Measurements from ENCODE around the gene IQCN.

The IQCN gene

GRCh38 chr19:18282021-18282787 lies 8.0 kb upstream of the IQCN start (continued):
- TF ChIP-seq ZNF560 (tag by site-specific recombination; IDR thresholded peaks at IDR 0.05; ENCODE audit: borderline replicate concordance) (no peak), ZFP41 (tag by site-specific recombination; IDR thresholded peaks at IDR 0.05; ENCODE audit: borderline replicate concordance) (no peak), KLF8 (tag by site-specific recombination; IDR thresholded peaks at IDR 0.05) (peak; percentile 21; the same call in 1 of the 2 replicates), ZNF169 (tag by site-specific recombination; IDR thresholded peaks at IDR 0.05) (no peak), ZNF354C (tag by site-specific recombination; IDR thresholded peaks at IDR 0.05; ENCODE audit: borderline replicate concordance, low read depth) (no peak), ZNF596 (tag by site-specific recombination; IDR thresholded peaks at IDR 0.05) (no peak), ZNF184 (tag by site-specific recombination; IDR thresholded peaks at IDR 0.05) (no peak), ZBTB20 (tag by site-specific recombination; IDR thresholded peaks at IDR 0.05) (peak; percentile 60), ZNF544 (tag by site-specific recombination; IDR thresholded peaks at IDR 0.05) (no peak), ZNF701 (tag by site-specific recombination; IDR thresholded peaks at IDR 0.05) (no peak), ZNF843 (tag by site-specific recombination; IDR thresholded peaks at IDR 0.05) (0 out of 2 replicates have a peak, but pooled peaks have one; percentile 21), KLF10 (tag by site-specific recombination; IDR thresholded peaks at IDR 0.05) (peak; percentile 97), GLIS2 (tag by site-specific recombination; IDR thresholded peaks at IDR 0.05) (peak; percentile 79), ZNF366 (tag by site-specific recombination; conservative IDR thresholded peaks at IDR 0.05) (peak; percentile 71; the same call in 1 of the 2 replicates), YY2 (tag by site-specific recombination; IDR thresholded peaks at IDR 0.05) (no peak), ZNF398 (tag by site-specific recombination; IDR thresholded peaks at IDR 0.05) (peak; percentile 92), ZSCAN23 (tag by site-specific recombination; IDR thresholded peaks at IDR 0.05) (peak; percentile 30; the same call in 1 of the 2 replicates), ZNF174 (tag by site-specific recombination; IDR thresholded peaks at IDR 0.05) (no peak), ZNF335 (tag by site-specific recombination; conservative IDR thresholded peaks at IDR 0.05) (peak; percentile 66), ZXDB (tag by site-specific recombination; IDR thresholded peaks at IDR 0.05) (peak; percentile 99), ZNF426 (tag by site-specific recombination; IDR thresholded peaks at IDR 0.05) (no peak), ELK4 (IDR thresholded peaks at IDR 0.05; ENCODE audit: borderline replicate concordance, low read depth, low read length) (no peak), ZNF692 (tag by site-specific recombination; IDR thresholded peaks at IDR 0.05) (0 out of 2 replicates have a peak, but pooled peaks have one; percentile 15), ZBTB21 (tag by site-specific recombination; IDR thresholded peaks at IDR 0.05) (no peak), SP7 (tag by site-specific recombination; IDR thresholded peaks at IDR 0.05) (0 out of 2 replicates have a peak, but pooled peaks have one; percentile 16), ZNF211 (tag by site-specific recombination; IDR thresholded peaks at IDR 0.05; ENCODE audit: low read depth) (no peak), SETDB1 (IDR thresholded peaks at IDR 0.05; ENCODE audit: insufficient read length, low read length) (no peak), ZNF266 (tag by site-specific recombination; IDR thresholded peaks at IDR 0.05; ENCODE audit: low read depth) (no peak), ZNF146 (tag by site-specific recombination; IDR thresholded peaks at IDR 0.05) (no peak; the same call in 1 of the 2 replicates), ZBTB17 (tag by site-specific recombination; IDR thresholded peaks at IDR 0.05) (peak; percentile 54; the same call in 1 of the 2 replicates), ZIC2 (tag by site-specific recombination; IDR thresholded peaks at IDR 0.05) (peak; percentile 61; the same call in 1 of the 2 replicates)
- TF ChIP-seq, protein P1, sequence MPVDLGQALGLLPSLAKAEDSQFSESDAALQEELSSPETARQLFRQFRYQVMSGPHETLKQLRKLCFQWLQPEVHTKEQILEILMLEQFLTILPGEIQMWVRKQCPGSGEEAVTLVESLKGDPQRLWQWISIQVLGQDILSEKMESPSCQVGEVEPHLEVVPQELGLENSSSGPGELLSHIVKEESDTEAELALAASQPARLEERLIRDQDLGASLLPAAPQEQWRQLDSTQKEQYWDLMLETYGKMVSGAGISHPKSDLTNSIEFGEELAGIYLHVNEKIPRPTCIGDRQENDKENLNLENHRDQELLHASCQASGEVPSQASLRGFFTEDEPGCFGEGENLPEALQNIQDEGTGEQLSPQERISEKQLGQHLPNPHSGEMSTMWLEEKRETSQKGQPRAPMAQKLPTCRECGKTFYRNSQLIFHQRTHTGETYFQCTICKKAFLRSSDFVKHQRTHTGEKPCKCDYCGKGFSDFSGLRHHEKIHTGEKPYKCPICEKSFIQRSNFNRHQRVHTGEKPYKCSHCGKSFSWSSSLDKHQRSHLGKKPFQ (tag by site-specific recombination; IDR thresholded peaks at IDR 0.05): no peak
- TF ChIP-seq, protein P2, sequence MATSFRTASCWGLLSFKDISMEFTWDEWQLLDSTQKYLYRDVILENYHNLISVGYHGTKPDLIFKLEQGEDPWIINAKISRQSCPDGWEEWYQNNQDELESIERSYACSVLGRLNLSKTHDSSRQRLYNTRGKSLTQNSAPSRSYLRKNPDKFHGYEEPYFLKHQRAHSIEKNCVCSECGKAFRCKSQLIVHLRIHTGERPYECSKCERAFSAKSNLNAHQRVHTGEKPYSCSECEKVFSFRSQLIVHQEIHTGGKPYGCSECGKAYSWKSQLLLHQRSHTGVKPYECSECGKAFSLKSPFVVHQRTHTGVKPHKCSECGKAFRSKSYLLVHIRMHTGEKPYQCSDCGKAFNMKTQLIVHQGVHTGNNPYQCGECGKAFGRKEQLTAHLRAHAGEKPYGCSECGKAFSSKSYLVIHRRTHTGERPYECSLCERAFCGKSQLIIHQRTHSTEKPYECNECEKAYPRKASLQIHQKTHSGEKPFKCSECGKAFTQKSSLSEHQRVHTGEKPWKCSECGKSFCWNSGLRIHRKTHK (tag by site-specific recombination; IDR thresholded peaks at IDR 0.05): no peak
